IMR-90 (cell line): ENCODE data around the gene ZACN. TPM values are rescaled to one million over a fixed set of nuclear protein-coding genes. Genes with fewer than 3 reads are reported as not detected.

Source experiments
- ATAC-seq: fragments of 200-7000 bp; cut with Tn5 transposase; 2 replicates; pipeline ENCODE4 v1.9.1; 2020; ENCODE audit warnings: low read depth, mild to moderate bottlenecking, moderate library complexity
- BruUV-seq: library from RNA; stranded (reverse); fragments of 400-500 nt; replicated peaks from 2 replicates; lab custom pipeline; 2021; lab: Mats Ljungman, UMichigan
- CTCF ChIA-PET: fragments of 300-600 bp; formaldehyde crosslinking; extraction: SDS; loops from one replicate; lab custom pipeline; 2021; ENCODE audit warnings: antibody characterized with exemption; lab: Yijun Ruan, JAX
- POLR2A ChIA-PET: fragments of 300-600 bp; sonication (Branson Sonifier 250); formaldehyde crosslinking; loops from one replicate; lab custom pipeline; 2022; ENCODE audit warnings: antibody characterized with exemption; ENCODE audit not compliant: unreplicated experiment; lab: Charles Lee
- DNase-seq: peaks from one replicate; pipeline ENCODE4 v3.0.0; 2013
- H2AFZ ChIP-seq: replicated peaks from 2 replicates; pipeline ENCODE3; 2013; ENCODE audit warnings: low read length, mild to moderate bottlenecking; ENCODE audit not compliant: poor library complexity
- H2AK5ac ChIP-seq: 2 replicates; pipeline ENCODE4 v1.6.1; 2013; ENCODE audit warnings: low read depth, low read length, inconsistent platforms
- H2AK9ac ChIP-seq: replicated peaks from 2 replicates; pipeline ENCODE3; 2013; ENCODE audit warnings: mild to moderate bottlenecking, low read depth, low read length, moderate library complexity; ENCODE audit not compliant: poor library complexity
- H2BK120ac ChIP-seq: 2 replicates; pipeline ENCODE4 v1.6.1; 2013; ENCODE audit warnings: low read depth, low read length, inconsistent platforms
- H2BK15ac ChIP-seq: 3 replicates; pipeline ENCODE4 v1.6.1; 2013; ENCODE audit warnings: low read depth, low read length, inconsistent platforms
- H2BK20ac ChIP-seq: 2 replicates; pipeline ENCODE4 v1.6.1; 2013; ENCODE audit warnings: low read depth, mild to moderate bottlenecking, inconsistent platforms, low read length, moderate library complexity
- H2BK5ac ChIP-seq: 2 replicates; pipeline ENCODE4 v1.6.1; 2013; ENCODE audit warnings: mild to moderate bottlenecking, low read depth, low read length, inconsistent platforms; ENCODE audit not compliant: poor library complexity, severe bottlenecking
- H3K14ac ChIP-seq: replicated peaks from 2 replicates; pipeline ENCODE4 v1.6.1; 2013; ENCODE audit warnings: low read depth, low read length, inconsistent platforms
- H3K18ac ChIP-seq: 2 replicates; pipeline ENCODE4 v1.6.1; 2013; ENCODE audit warnings: low read depth, low read length, control low read depth
- H3K23ac ChIP-seq: 2 replicates; pipeline ENCODE4 v1.6.1; 2013; ENCODE audit warnings: low read depth, low read length, inconsistent platforms
- H3K27ac ChIP-seq: 2 replicates; pipeline ENCODE4 v1.5.1; 2013; ENCODE audit warnings: mild to moderate bottlenecking, control low read depth, low read length; ENCODE audit not compliant: insufficient read depth
- H3K27me3 ChIP-seq: 2 replicates; pipeline ENCODE4 v1.6.1; 2013; ENCODE audit warnings: low read length; ENCODE audit not compliant: control insufficient read depth, insufficient read depth
- H3K36me3 ChIP-seq: 2 replicates; pipeline ENCODE4 v1.6.1; 2013; ENCODE audit warnings: low read length, mixed read lengths; ENCODE audit not compliant: control insufficient read depth, insufficient read depth
- H3K4ac ChIP-seq: 2 replicates; pipeline ENCODE4 v1.6.1; 2013; ENCODE audit warnings: low read depth, low read length, inconsistent platforms
- H3K4me1 ChIP-seq: 2 replicates; pipeline ENCODE4 v1.6.1; 2013; ENCODE audit warnings: low read length, mixed read lengths; ENCODE audit not compliant: control insufficient read depth, insufficient read depth
- H3K4me2 ChIP-seq: 2 replicates; pipeline ENCODE4 v1.6.1; 2013; ENCODE audit warnings: low read depth, mild to moderate bottlenecking, control low read depth, low read length, moderate library complexity
- H3K4me3 ChIP-seq: 2 replicates; pipeline ENCODE4 v1.5.1; 2013; ENCODE audit warnings: low read depth, mild to moderate bottlenecking, control low read depth, low read length, moderate library complexity; ENCODE audit not compliant: insufficient read depth
- H3K56ac ChIP-seq: 2 replicates; pipeline ENCODE4 v1.6.1; 2013; ENCODE audit warnings: low read length, inconsistent platforms; ENCODE audit not compliant: insufficient read depth; ENCODE audit errors: extremely low read depth
- H3K79me1 ChIP-seq, 2 experiments: 2 replicates each; pipeline ENCODE4 v1.6.1; 2013; ENCODE audit warnings: low read length in 2 of 2, inconsistent platforms in 1 of 2, low read depth in 1 of 2
- H3K9ac ChIP-seq: 2 replicates; pipeline ENCODE4 v1.6.1; 2013; ENCODE audit warnings: low read depth, low read length, control low read depth
- H3K9me1 ChIP-seq: 2 replicates; pipeline ENCODE4 v1.6.1; 2013; ENCODE audit warnings: low read length, inconsistent platforms; ENCODE audit not compliant: insufficient read depth
- H3K9me3 ChIP-seq: 2 replicates; pipeline ENCODE4 v1.6.1; 2013; ENCODE audit warnings: low read length; ENCODE audit not compliant: control insufficient read depth, insufficient read depth
- H4K20me1 ChIP-seq: 2 replicates; pipeline ENCODE4 v1.6.1; 2013; ENCODE audit warnings: low read length, inconsistent platforms; ENCODE audit not compliant: insufficient read depth
- H4K5ac ChIP-seq: 2 replicates; pipeline ENCODE4 v1.6.1; 2013; ENCODE audit warnings: mild to moderate bottlenecking, low read depth, low read length, control low read depth
- H4K8ac ChIP-seq, 2 experiments: 2 replicates each; pipeline ENCODE4 v1.6.1; 2013; ENCODE audit warnings: low read depth in 2 of 2, low read length in 2 of 2, control low read depth in 1 of 2, inconsistent platforms in 1 of 2
- H4K91ac ChIP-seq: 2 replicates; pipeline ENCODE4 v1.6.1; 2013; ENCODE audit warnings: low read depth, low read length, inconsistent platforms; ENCODE audit not compliant: insufficient read depth
- BHLHE40 ChIP-seq: fragments of 150-350 bp; IDR thresholded peaks from 2 replicates; pipeline ENCODE4 v1.6.1; 2016; ENCODE audit warnings: mild to moderate bottlenecking, low read depth, low read length
- ELK1 ChIP-seq: fragments of 150-350 bp; IDR thresholded peaks from 2 replicates; pipeline ENCODE4 v1.6.1; 2016; ENCODE audit warnings: low read depth, mild to moderate bottlenecking, low read length, moderate library complexity, borderline replicate concordance
- MAFK ChIP-seq: IDR thresholded peaks from 2 replicates; pipeline ENCODE4 v1.6.1; 2012; ENCODE audit warnings: low read depth, low read length, improper control_type of control experiment
- MAZ ChIP-seq: IDR thresholded peaks from 2 replicates; pipeline ENCODE4 v1.6.1; 2012; ENCODE audit warnings: low read depth, mild to moderate bottlenecking, low read length, improper control_type of control experiment, moderate library complexity, borderline replicate concordance
- MXI1 ChIP-seq: IDR thresholded peaks from 2 replicates; pipeline ENCODE4 v1.6.1; 2012; ENCODE audit warnings: low read depth, mild to moderate bottlenecking, low read length, moderate library complexity, borderline replicate concordance
- RCOR1 ChIP-seq: IDR thresholded peaks from 2 replicates; pipeline ENCODE4 v1.6.1; 2012; ENCODE audit warnings: mild to moderate bottlenecking, low read length, improper control_type of control experiment; ENCODE audit not compliant: insufficient replicate concordance
- WGBS, 2 experiments: methylation state at CpG; one replicate each; pipeline versions ENCODE4 v1.1.5 to v1.1.7; 2013; ENCODE audit warnings: missing lambda C conversion rate in 2 of 2; ENCODE audit not compliant: insufficient read length in 1 of 2; ENCODE audit errors: extremely low coverage in 2 of 2; 5-methylcytosine and 5-hydroxymethylcytosine counted together
- dilution Hi-C: fragments of 300-500 bp; cut with HindIII; formaldehyde crosslinking; loops from one replicate; pipeline ENCODE4 v1.14.3; 2018; ENCODE audit warnings: low sequenced_read_pairs; ENCODE audit not compliant: unreplicated experiment
- in situ Hi-C: fragments of 300-500 bp; cut with MboI; formaldehyde crosslinking; loops from 3 replicates; pipeline ENCODE4 v1.14.3; 2019; ENCODE audit warnings: low sequenced_read_pairs, inconsistent platforms, mixed read lengths
- intact Hi-C: fragments of 100-400 bp; cut with micrococcal nuclease; formaldehyde crosslinking; loops from 2 replicates; pipeline ENCODE4 v1.10.0; 2022
- polyA plus RNA-seq, 3 experiments: library from polyadenylated mRNA; depleted of rRNA; stranded (reverse); fragments of >200 nt; gene quantifications; 2 replicates each; pipeline ENCODE4 v1.2.3, GENCODE V29; 2012; ENCODE audit warnings: low replicate concordance in 1 of 3
- total RNA-seq: library from RNA; depleted of rRNA; stranded (reverse); fragments of >200 nt; gene quantifications from 2 replicates; pipeline ENCODE4 v1.2.3, GENCODE V29; 2012

Gene ZACN
- total and polyA plus RNA-seq, 2 of the 4 experiments (the other 2 are of a cell fraction), result not detected

GRCh38 chr17:76074390-76075363 is 4.3 kb upstream of the ZACN start, which contains the start of gene GALR2:
Gene GALR2 (plus strand): TSS chr17:76074781. CDS start chr17:76074884, 103 bp downstream.
- TF ChIP-seq MAZ, result no peak
- no peak for TF ChIP-seq MXI1
- TF ChIP-seq MAFK, result no peak
- no peak for TF ChIP-seq RCOR1
- TF ChIP-seq BHLHE40, result no peak
- TF ChIP-seq ELK1, result no peak
- Histone ChIP-seq H3K4ac (no peak within 1 kb of the TSS), H3K27ac (no peak within 1 kb of the TSS), H3K4me1 (peaks cover 3% of the 10 kb centered on the region; the same call in 1 of the 2 replicates), H2AK5ac (no peak within 1 kb of the TSS), H3K14ac (no peak within 1 kb of the TSS), H2BK5ac (no peak within 1 kb of the TSS), H3K27me3 (peaks cover 60% of the 10 kb centered on the region), H3K56ac (no peak within 1 kb of the TSS), H2AK9ac (no peak within 1 kb of the TSS), H3K4me3 (no peak within 1 kb of the TSS; the same call in 1 of the 2 replicates), H3K18ac (no peak within 1 kb of the TSS), H4K8ac (no peak within 1 kb of the TSS), H2BK20ac (no peak within 1 kb of the TSS), H3K36me3 (no peaks in the 10 kb centered on the region), H3K79me1 (peaks cover 0 to 22% of the 10 kb centered on the region in 2 experiments; a peak in 3 of 4 replicates), H3K23ac (no peak within 1 kb of the TSS), H2BK120ac (no peak within 1 kb of the TSS), H3K9me1 (peaks cover 13% of the 10 kb centered on the region), H3K9ac (no peak within 1 kb of the TSS), H3K9me3 (no peaks in the 10 kb centered on the region), H4K91ac (no peak within 1 kb of the TSS), H2AFZ (peak within 1 kb of the TSS; percentile 65), H4K5ac (no peak within 1 kb of the TSS), H2BK15ac (no peak within 1 kb of the TSS), H3K4me2 (no peak within 1 kb of the TSS), H4K20me1 (peaks cover 8% of the 10 kb centered on the region)
- BruUV-seq, result no TSS peak
- 4% methylated on average over 48 of the region's 92 CpGs; no CpG with 5 or more reads in 1 of the 2 experiments for WGBS, 2 experiments
- intact Hi-C loops (loop anchor here (5.0 to 10.0 kb wide), 2 partner anchors 37 to 170 kb away; partner anchors contain the start of gene MRPL38), in situ Hi-C loops (no loop called here), dilution Hi-C loops (no loop called here)
- POLR2A ChIA-PET, result no interaction called here
- CTCF ChIA-PET, result no interaction called here
- DNase-seq (no peak), ATAC-seq (no peak)
